ENCODE data around the gene SLC8A3. TPM values are rescaled to one million over a fixed set of nuclear protein-coding genes. Genes with fewer than 3 reads are reported as not detected.

SLC8A3 gene
- total RNA-seq, 1 donor from 2014 or later, result 0.12 TPM

DNA sequence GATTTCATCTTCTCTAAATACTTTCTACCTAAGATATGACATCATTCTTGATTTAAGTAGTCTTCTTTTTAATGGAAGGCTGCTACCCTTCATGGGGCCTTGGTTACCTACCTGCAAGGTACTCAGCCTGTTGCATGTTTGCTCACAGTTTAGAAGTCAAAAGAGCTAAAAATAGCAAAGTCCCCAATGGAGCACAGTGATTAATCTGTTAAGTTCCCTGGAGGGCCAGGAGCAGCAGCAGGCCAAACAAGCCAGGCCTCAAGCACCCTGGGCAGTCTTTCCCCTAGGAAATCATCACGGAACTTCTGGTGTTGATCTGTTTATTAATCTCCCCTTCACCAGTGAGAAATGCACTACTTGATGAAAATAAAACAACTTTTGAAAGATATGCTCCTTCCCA, 24.0 kb upstream of the SLC8A3 start:
- no peak for DNase-seq (ENCODE audit: low read depth)
- no peak for TF ChIP-seq CTCF (conservative IDR thresholded peaks at IDR 0.05; ENCODE audit: low read depth, low read length)
- no peak overlapping the region for H3K4me3 ChIP-seq (ENCODE audit: low read depth, low read length)

DNA sequence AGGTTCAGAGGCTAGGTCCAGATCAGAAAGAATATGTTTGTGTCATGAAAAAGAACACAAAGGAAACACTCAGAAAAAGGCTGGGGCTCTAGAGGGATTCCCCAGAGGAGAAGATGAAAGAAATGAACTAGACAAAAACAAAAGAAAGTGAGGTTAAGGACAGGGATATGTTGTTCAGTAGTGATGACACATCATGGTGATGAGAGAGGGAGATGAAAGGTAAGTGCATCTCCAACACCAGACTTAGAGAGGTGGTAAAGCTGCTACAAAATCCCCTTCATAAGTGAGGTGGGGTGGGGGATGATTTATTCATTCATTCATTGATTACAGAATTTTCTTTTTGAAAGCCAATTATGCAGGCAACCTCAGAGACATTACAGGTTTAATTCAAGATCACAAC, 19.6 kb upstream of the SLC8A3 start:
- no peak for TF ChIP-seq CTCF (conservative IDR thresholded peaks at IDR 0.05; ENCODE audit: low read depth, low read length)
- no peak overlapping the region for H3K4me3 ChIP-seq (ENCODE audit: low read depth, low read length)
- DNase-seq (ENCODE audit: low read depth), result no peak

DNA sequence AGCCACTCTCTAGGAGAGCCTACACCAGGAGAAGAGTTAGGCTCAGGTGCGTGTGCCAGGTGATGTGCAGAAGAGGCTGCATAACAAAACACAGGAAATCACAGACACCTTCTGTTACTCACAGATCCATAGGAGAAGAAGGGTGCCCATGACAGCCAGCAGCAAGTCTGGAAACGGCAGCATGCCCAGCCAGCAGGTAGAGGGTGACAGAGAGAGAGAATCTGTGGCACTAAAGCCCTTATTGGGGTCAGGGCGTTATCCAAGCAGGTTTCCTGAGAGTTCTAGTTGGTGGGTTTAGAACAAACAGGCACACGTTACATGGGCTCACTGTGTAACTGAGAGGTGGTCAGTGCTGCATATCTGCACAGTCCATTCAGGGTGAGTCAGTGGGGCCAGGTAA, 14.9 kb upstream of the SLC8A3 start:
- DNase-seq (ENCODE audit: low read depth), result no peak
- TF ChIP-seq CTCF (conservative IDR thresholded peaks at IDR 0.05; ENCODE audit: low read depth, low read length), result no peak
- no peak overlapping the region for H3K4me3 ChIP-seq (ENCODE audit: low read depth, low read length)

GRCh38 chr14:70201994-70202393, 13.2 kb upstream of the SLC8A3 start:
- no peak overlapping the region for H3K4me3 ChIP-seq (ENCODE audit: low read depth, low read length)
- DNase-seq (ENCODE audit: low read depth), result no peak
- no peak for TF ChIP-seq CTCF (conservative IDR thresholded peaks at IDR 0.05; ENCODE audit: low read depth, low read length)

- H3K4me3 ChIP-seq (ENCODE audit: low read depth, low read length), result no peak overlapping the region
- TF ChIP-seq CTCF (conservative IDR thresholded peaks at IDR 0.05; ENCODE audit: low read depth, low read length), result no peak
- no peak for DNase-seq (ENCODE audit: low read depth)
Measured at GRCh38 chr14:70193396-70193795, 4.6 kb upstream of the SLC8A3 start.

- no peak overlapping the region for H3K4me3 ChIP-seq (ENCODE audit: low read depth, low read length)
- TF ChIP-seq CTCF (conservative IDR thresholded peaks at IDR 0.05; ENCODE audit: low read depth, low read length), result no peak
- no peak for DNase-seq (ENCODE audit: low read depth)
Measured at GRCh38 chr14:70192915-70193314, 4.2 kb upstream of the SLC8A3 start.

- DNase-seq (ENCODE audit: low read depth), result no peak
- no peak for TF ChIP-seq CTCF (conservative IDR thresholded peaks at IDR 0.05; ENCODE audit: low read depth, low read length)
- H3K4me3 ChIP-seq (ENCODE audit: low read depth, low read length), result no peak overlapping the region
Measured at GRCh38 chr14:70190156-70190555, 1.4 kb upstream of the SLC8A3 start.
